ENCODE results near the gene WDR45. TPM values are rescaled to one million over a fixed set of nuclear protein-coding genes. Genes with fewer than 3 reads are reported as not detected.

The WDR45 gene
- total RNA-seq, 1 donor from 2014 or later = 46.4 TPM

DNA sequence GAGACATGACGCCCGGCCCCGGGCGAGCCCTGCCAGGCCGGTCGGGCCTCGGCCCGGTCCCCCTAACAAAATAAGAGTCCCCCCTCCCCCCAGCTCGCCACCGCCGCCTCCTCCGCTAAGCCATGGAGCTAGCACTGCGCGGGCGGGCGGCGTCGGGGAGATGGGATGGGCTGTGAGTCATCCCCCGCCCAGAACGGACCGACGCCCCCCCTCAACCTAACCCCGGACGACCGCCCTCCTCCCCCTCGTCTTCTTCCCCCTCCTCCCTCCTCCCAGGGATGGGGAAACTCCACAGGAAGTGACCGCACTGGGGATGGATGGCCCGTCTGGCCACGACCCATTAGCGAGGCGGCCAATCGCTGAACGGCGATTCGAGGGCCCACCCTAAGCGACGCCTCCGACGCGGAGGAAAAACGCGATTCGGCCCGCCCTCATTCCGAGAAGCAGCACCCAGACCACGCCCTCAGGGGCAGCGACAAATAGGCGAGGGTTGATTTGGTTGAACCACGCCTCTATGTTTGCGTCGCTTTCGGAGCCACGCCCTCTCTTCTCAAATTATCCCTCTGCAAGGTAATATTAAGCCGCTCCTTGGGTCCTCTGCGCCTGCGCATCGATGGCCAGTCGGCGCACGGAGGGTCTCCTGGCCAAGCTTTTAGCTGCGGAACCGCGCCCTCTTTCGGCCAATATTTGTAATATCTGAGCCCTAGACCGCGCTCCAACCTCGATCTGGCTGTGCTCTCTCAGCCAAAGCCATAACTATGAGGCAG, 36.3 kb downstream of the WDR45 start, which contains the start of gene TFE3:
Gene TFE3 (minus strand): TSS at position 138 of the 767 bp plus-strand sequence. CDS start 131 bp downstream, at position 7.
- TF ChIP-seq, protein P1, sequence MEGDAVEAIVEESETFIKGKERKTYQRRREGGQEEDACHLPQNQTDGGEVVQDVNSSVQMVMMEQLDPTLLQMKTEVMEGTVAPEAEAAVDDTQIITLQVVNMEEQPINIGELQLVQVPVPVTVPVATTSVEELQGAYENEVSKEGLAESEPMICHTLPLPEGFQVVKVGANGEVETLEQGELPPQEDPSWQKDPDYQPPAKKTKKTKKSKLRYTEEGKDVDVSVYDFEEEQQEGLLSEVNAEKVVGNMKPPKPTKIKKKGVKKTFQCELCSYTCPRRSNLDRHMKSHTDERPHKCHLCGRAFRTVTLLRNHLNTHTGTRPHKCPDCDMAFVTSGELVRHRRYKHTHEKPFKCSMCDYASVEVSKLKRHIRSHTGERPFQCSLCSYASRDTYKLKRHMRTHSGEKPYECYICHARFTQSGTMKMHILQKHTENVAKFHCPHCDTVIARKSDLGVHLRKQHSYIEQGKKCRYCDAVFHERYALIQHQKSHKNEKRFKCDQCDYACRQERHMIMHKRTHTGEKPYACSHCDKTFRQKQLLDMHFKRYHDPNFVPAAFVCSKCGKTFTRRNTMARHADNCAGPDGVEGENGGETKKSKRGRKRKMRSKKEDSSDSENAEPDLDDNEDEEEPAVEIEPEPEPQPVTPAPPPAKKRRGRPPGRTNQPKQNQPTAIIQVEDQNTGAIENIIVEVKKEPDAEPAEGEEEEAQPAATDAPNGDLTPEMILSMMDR (IDR thresholded peaks at IDR 0.05; ENCODE audit: unreplicated experiment) = peak; percentile 25
- Mint-ChIP-seq H3K27ac (ENCODE audit: unreplicated experiment) (peak within 1 kb of the TSS; percentile 93), H3K36me3 (ENCODE audit: low read depth, unreplicated experiment) (peaks cover 5% of the 10 kb centered on the region), H3K27me3 (ENCODE audit: unreplicated experiment) (peaks cover 8% of the 10 kb centered on the region), H3K9me3 (ENCODE audit: unreplicated experiment) (no peaks in the 10 kb centered on the region), H3K4me1 (ENCODE audit: unreplicated experiment) (peaks cover 28% of the 10 kb centered on the region), H3K4me3 (ENCODE audit: unreplicated experiment) (peak within 1 kb of the TSS; percentile 95)
- peak; percentile 87 for DNase-seq (ENCODE audit: low spot score)

DNA sequence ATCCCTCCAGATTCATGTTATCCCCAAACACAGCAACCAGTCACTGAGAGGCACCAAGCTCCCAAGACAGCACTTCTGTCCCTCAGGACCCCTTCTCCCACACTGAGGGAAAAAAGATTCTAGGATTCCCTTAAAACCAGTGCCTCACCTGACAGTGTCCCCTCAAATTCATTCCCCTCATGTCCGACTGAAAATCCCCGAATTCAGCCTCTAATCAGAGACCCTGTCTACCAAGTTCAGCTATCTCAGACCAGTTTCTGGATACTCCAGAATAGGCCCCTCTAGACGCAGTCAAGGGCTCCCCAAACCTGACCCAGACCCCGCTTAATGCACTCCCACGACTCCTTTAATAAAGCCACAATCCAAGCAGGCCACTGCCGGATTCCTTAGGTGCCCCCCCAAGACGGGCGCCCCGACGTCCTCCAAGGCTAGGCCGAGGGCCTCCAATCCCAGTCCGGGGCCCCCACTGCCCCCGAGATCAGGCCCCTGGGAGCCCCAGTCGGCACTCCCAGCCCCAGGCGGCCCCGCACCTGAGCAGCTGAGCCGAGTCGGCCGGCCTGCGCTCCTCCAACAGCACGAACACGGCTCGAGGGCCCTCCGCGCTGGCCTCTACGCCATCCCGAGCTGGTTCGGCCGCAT, 37.0 kb downstream of the WDR45 start:
- Mint-ChIP-seq H3K9me3 (ENCODE audit: unreplicated experiment) (no peaks in the 10 kb centered on the region), H3K27ac (ENCODE audit: unreplicated experiment) (peak overlapping the region; percentile 93)
- no peak for DNase-seq (ENCODE audit: low spot score)

DNA sequence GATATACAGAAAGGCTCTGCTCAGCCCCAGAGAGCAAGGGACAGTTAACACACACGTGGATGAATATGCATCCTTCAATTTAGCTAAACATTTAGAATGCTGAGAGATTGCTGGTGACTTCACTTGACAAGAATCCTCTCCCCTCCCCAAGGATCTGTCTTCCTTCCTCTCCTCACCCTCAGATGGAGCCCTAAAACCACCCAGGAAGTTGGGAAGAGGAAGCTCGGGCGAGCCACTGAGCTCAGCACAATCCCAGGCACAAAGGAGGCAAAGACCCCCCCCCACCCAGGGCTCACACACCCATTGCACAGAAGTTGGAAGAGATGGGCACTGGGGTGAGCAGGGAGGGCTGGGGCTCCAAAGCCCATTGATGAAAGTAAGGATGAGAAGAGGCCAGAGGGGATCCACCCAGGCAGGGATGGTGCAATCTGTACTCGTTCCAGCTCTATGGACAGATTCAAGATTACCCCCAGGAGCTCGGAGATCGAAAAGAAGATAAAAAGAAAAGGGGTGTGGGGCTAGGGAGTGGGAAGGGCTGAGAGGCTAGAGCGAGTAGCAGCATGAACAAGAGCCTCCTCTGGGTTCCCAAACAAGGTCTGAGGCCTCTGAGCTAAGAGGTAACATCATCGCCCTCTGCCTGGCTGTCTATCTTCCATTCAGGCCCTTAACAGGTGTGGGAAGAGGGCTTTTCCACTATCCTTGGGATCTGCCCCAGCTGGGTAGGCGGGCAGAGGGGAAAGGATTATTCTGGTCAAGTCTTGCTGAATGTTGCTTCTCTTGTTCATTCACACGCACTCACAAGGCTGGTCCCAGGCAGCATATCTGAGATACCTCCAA, 37.7 kb downstream of the WDR45 start:
- peaks cover 10% of the 10 kb centered on the region for H3K36me3 Mint-ChIP-seq (ENCODE audit: low read depth, unreplicated experiment)
- no peak for DNase-seq (ENCODE audit: low spot score)
- H3K9me3 Mint-ChIP-seq (ENCODE audit: unreplicated experiment) = no peaks in the 10 kb centered on the region
- peaks cover 28% of the 10 kb centered on the region for H3K4me1 Mint-ChIP-seq (ENCODE audit: unreplicated experiment)
- H3K27me3 Mint-ChIP-seq (ENCODE audit: unreplicated experiment) = peaks cover 11% of the 10 kb centered on the region
- TF ChIP-seq, protein P1 (IDR thresholded peaks at IDR 0.05; ENCODE audit: unreplicated experiment) = no peak
- peak overlapping the region; percentile 95 for H3K4me3 Mint-ChIP-seq (ENCODE audit: unreplicated experiment)
- peak overlapping the region; percentile 93 for H3K27ac Mint-ChIP-seq (ENCODE audit: unreplicated experiment)

More for the DNA sequence above, 37.0 kb downstream of the WDR45 start:
- H3K4me1 Mint-ChIP-seq (ENCODE audit: unreplicated experiment) = peaks cover 28% of the 10 kb centered on the region
- TF ChIP-seq, protein P1 (IDR thresholded peaks at IDR 0.05; ENCODE audit: unreplicated experiment) = no peak
- peaks cover 9% of the 10 kb centered on the region for H3K36me3 Mint-ChIP-seq (ENCODE audit: low read depth, unreplicated experiment)
- H3K4me3 Mint-ChIP-seq (ENCODE audit: unreplicated experiment) = peak overlapping the region; percentile 95
- peaks cover 10% of the 10 kb centered on the region for H3K27me3 Mint-ChIP-seq (ENCODE audit: unreplicated experiment)

DNA sequence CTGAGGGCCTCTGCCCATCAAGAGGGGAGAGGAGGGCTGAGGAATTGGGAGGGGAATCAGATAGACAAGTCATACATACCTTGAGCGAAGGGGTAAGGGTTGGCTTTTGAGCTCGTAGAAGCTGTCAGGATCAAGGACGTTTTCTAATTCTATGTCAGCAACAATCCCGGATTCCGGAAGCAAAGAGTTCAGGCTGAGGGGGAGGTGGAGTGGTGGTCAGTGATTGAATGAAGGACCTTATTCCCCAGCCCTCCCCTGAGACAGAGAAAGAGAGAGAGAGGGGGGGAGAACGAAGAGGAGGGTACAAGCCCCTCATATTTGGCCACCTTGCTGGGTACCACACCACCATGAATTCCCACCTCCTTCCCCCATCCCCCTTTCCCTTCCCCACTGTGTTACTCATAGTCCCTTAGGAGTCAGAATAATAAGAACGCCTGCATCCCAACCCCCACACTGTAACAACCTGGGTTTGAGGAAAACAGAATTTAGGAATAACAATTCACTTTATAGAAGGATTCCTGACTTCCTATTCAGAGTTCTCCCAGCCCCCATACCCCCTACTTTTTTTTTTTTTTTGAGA, 39.2 kb downstream of the WDR45 start:
- H3K9me3 Mint-ChIP-seq (ENCODE audit: unreplicated experiment) = no peaks in the 10 kb centered on the region
- peaks cover 11% of the 10 kb centered on the region for H3K27me3 Mint-ChIP-seq (ENCODE audit: unreplicated experiment)
- peak overlapping the region; percentile 79 for H3K4me3 Mint-ChIP-seq (ENCODE audit: unreplicated experiment)
- H3K36me3 Mint-ChIP-seq (ENCODE audit: low read depth, unreplicated experiment) = peaks cover 10% of the 10 kb centered on the region
- H3K4me1 Mint-ChIP-seq (ENCODE audit: unreplicated experiment) = peaks cover 28% of the 10 kb centered on the region
- TF ChIP-seq, protein P1 (IDR thresholded peaks at IDR 0.05; ENCODE audit: unreplicated experiment) = no peak
- peak overlapping the region; percentile 95 for H3K27ac Mint-ChIP-seq (ENCODE audit: unreplicated experiment)
- no peak for DNase-seq (ENCODE audit: low spot score)

All from endothelial cell (in vitro differentiated cells).